Cerebellar nuclear complex (tissue), 1 donor: Measurements from ENCODE around the gene SYNE2.

ENCODE experiments used
- DNase-seq, 2 experiments: peaks; one replicate each; lab custom pipeline; 2025; lab: John Stamatoyannopoulos, UW

Gene SYNE2

GRCh38 chr14:63911404-63911803, 58.6 kb downstream of the SYNE2 start:
- DNase-seq, result no peak

GRCh38 chr14:63912286-63912685, 59.5 kb downstream of the SYNE2 start:
- no peak for DNase-seq

- DNase-seq, result no peak
Observed at GRCh38 chr14:63918411-63918810, 65.6 kb downstream of the SYNE2 start.

- DNase-seq, result no peak
Observed at GRCh38 chr14:63922696-63923421, 70.1 kb downstream of the SYNE2 start.

GRCh38 chr14:63923422-63923752, 70.6 kb downstream of the SYNE2 start:
- no peak for DNase-seq

GRCh38 chr14:63924375-63924774, 71.6 kb downstream of the SYNE2 start:
- DNase-seq, result no peak

- no peak for DNase-seq
Observed at GRCh38 chr14:63926641-63927040, 73.8 kb downstream of the SYNE2 start.

GRCh38 chr14:63928744-63929174, 76.0 kb downstream of the SYNE2 start:
- DNase-seq, result no peak

- DNase-seq, result no peak
Observed at GRCh38 chr14:63933110-63933509, 80.3 kb downstream of the SYNE2 start.

GRCh38 chr14:63933711-63934110, 80.9 kb downstream of the SYNE2 start:
- DNase-seq, result no peak

GRCh38 chr14:63938198-63939005, 85.6 kb downstream of the SYNE2 start:
- DNase-seq, result no peak

GRCh38 chr14:63939006-63939270, 86.1 kb downstream of the SYNE2 start:
- no peak for DNase-seq

- no peak for DNase-seq
Observed at GRCh38 chr14:63940387-63940786, 87.6 kb downstream of the SYNE2 start.

- no peak for DNase-seq
Observed at GRCh38 chr14:63941023-63941422, 88.2 kb downstream of the SYNE2 start.

- no peak for DNase-seq
Observed at GRCh38 chr14:63949696-63950095, 96.9 kb downstream of the SYNE2 start.

- DNase-seq, result no peak
Observed at GRCh38 chr14:63951021-63951420, 98.2 kb downstream of the SYNE2 start.

GRCh38 chr14:63951429-63951828, 98.6 kb downstream of the SYNE2 start:
- DNase-seq, result no peak

- DNase-seq, result no peak
Observed at GRCh38 chr14:63952053-63952932, 99.5 kb downstream of the SYNE2 start.

- DNase-seq, result no peak
Observed at GRCh38 chr14:63952933-63953437, 100.2 kb downstream of the SYNE2 start.

GRCh38 chr14:63956326-63956725, 103.5 kb downstream of the SYNE2 start:
- no peak for DNase-seq

- DNase-seq, result no peak
Observed at GRCh38 chr14:63960926-63961567, 108.2 kb downstream of the SYNE2 start.

- DNase-seq, result no peak
Observed at GRCh38 chr14:63962906-63963305, 110.1 kb downstream of the SYNE2 start.
